NCI-H748 treated with DMSO at 0.1 percent for 48 hours (cell line): ENCODE results near the gene KIAA1217.

Experiments
- DNase-seq: peaks from one replicate; lab custom pipeline; 2025; lab: John Stamatoyannopoulos, UW

Gene KIAA1217

DNA sequence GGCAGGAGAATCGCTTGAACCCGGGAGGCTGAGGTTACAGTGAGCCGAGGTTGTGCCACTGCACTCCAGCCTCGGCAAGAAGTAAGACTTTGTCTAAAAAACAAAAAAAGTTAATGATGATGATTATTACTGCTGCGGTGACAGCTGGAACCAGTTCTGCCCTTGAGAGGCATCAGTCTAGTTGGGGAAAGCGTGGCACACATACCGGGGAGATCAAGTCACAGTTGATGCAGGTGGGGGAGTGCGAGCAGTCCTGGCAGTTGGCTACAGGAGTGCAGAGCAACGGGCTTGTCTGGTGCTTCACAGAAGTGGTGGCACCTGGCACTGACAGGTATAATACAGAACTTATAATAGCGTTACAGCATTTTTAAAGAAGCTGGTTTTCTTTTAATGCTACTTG, 341.7 kb downstream of the KIAA1217 start:
- DNase-seq = no peak

- no peak for DNase-seq
Observed at GRCh38 chr10:24551161-24551560, 342.2 kb downstream of the KIAA1217 start.

DNA sequence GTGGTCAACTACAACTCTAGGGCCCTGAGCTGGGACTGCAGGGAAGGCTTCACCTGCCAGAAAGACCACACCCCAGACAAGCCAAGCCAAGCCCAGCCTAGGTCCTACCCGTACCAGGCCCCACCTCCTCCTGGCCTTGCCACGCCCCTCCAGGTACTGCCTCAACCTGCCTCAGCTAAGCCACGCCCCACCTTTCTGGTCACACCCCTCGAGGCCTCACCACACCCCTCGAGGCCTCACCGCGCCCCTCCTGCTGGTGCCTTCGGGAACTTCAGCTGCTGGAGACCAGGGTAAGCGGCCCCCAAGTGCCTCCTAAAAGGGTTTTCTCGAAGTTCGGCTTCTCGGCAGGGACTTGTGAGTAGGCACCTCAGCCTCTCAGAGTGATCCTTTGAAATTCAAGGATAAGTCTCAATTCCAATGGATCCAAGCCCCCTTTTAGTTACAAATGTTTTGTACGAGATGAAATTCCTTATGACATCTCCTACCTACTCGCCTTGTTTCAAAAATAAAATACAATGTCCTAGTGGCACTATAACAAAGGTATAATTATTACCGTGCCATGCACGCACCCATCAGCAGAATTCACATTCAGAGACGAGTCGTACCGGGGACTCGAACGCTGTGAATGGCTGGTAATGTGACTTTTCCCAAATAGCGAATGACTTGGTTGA, 343.5 kb downstream of the KIAA1217 start:
- no peak for DNase-seq

DNA sequence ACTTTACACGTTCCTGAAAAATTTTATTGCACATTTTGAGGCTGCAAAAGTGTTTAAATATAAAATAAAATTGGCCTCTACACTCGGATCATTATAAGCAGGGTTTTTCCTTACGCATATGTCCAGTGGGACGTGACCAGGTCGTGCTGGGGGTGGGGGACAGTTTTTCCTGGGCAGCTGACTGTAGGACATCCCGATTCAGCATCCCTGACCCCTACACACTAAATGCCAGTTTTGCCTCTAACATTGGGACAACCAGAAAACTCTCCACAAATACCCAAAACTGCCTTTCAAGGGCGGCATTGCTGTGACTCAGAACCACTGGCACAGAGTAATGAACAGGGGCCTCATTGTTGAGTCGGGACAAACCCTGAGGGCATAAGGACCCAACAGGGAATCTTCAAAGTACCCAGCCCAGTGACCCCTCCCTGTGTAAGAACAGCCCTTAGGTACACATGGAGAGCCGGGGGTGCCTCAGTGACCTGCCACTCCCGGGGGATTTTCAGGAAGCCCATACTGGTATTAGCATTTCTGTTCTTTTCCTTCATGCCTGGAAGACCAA, 344.2 kb downstream of the KIAA1217 start:
- DNase-seq = no peak

GRCh38 chr10:24554036-24554435, 345.1 kb downstream of the KIAA1217 start:
- DNase-seq = no peak

GRCh38 chr10:24556126-24556749, 347.3 kb downstream of the KIAA1217 start:
- no peak for DNase-seq

DNA sequence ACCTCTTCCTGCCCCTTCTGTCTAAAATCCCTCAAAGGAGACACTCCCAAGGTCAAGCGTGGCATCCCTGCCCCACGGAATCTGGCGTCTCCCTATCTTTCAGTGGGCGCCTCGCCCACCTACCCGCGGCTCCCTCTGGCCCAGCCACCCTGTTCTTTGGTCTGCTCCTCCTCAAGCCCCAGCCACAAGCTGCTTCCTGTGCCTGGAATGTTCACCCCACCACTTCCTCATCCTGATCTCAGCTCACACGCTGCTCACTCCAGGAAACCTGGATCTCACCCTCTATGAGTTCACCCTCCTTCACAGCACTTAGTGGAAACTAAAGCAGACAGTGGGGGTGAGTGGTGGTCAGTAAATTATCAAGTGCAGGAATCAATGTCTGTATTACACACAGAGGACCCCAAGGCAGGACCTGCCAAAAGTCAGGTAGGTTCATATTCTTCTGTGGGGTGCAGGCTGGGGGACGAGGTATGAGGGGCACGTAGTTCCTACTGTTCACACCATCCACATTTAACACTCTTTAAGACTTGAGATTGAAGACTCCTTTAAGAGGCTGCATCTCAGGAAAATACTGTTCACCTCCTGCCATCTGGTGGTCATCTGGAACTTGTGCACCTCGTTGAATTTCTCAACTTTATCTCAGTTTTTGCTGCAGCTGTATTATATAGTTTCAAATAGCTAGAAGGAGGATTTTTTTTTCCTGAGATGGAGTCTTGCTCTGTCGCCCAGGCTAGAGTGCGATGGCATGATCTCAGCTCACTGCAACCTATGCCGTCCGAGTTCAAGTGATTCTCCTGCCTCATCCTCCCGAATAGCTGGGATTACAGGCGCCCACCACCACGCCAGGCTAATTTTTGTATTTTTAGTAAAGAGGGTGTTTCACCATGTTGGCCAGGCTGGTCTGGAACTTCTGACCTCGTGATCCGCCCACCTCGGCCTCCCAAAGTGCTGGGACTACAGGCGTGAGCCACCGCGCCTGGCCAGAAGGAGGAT, 348.1 kb downstream of the KIAA1217 start:
- DNase-seq = no peak

- DNase-seq = no peak
Observed at GRCh38 chr10:24561453-24561852, 352.5 kb downstream of the KIAA1217 start.

GRCh38 chr10:24568042-24568441, 359.1 kb downstream of the KIAA1217 start:
- DNase-seq = no peak

- no peak for DNase-seq
Observed at GRCh38 chr10:24569330-24569796, 360.4 kb downstream of the KIAA1217 start.

DNA sequence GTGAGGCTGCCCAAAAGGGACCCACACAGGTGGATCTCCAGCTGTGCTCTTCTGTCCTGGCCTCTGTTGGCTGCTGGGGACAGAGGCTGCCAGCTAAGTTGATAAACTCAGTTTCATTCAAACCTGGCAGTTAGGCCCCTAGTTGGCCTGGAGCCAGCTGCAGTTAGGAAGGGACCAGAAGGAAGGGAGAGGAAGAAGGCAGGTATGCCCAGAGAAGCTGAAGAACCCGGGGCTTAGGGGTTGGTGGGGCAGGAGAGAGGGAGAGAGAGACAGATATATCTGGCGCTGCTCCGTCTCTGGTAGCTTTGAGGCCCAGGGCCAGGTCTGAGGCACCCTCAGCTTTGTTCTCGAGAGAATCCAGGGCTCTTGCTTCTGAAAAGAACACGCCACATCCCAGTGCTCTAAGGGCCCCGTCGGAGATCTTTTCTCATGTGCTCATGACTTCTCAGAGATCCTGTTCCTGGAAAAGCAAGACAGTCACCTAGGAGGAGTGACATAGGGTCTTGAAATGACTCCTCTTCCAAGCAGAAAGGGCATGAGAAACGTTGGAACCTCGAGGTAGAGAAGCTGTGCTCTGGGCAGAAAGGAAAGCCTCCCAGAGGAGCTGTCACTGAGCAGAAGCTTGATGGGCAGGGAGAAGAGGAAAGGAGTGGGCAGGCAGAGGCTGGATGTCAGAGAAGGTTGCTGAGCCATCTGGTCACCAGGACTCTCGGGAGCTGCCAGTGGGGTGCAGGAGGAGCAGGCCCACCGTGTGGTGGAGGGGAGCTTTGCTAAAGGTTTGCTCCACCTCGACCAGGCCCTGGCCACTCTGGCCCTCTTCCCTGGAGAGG, 361.1 kb downstream of the KIAA1217 start:
- DNase-seq = no peak

- no peak for DNase-seq
Observed at GRCh38 chr10:24570658-24571426, 361.9 kb downstream of the KIAA1217 start.

DNA sequence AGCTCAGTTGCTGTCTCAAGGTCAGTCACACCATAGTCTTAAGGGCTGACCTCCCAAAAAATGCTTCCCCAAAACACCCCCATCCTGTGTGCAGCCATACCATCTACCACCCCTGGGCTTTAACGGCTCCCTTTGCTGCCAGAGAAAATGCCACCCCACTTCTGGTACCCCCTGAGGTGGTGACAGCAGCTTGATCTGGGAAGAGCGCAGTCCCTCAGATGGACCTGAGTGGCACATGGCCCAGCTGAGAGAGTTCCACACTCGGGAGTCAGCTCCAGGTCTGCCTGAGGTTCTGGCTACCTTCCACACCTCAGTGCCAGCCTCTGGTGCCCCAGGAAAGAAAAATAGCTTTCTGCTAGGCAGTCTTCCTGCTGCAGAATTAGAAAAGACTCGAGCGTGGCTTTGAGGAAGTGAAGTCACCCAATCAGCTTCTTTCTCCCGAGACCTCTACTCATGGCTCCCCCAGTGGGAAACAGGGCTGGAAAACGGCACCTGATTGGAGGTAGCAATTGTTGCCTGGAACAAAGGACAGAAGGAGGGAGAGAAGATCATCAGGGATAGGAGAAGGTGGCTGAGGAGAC, 363.0 kb downstream of the KIAA1217 start:
- no peak for DNase-seq

DNA sequence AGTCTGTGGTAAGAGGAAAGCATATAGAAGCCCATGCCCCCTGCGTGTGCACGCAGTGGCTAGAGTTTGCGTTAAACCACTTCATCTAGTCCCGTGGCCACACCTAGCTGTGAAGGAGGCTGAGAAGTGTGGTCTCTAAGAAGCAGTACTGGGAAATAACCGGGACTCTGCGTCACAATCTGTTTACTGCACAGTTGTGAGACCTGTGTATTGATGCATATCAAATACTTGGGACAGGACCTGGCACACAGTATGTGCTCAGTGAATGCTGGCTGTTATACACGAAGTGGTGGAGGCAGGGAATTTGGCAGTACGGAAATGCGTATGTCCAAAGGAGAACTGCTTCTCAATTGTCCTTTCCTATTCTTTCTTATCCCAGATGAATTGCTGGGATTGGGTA, 365.2 kb downstream of the KIAA1217 start:
- DNase-seq = no peak

- DNase-seq = no peak
Observed at GRCh38 chr10:24574578-24575155, 365.7 kb downstream of the KIAA1217 start.

GRCh38 chr10:24575481-24576002, 366.6 kb downstream of the KIAA1217 start:
- DNase-seq = no peak

DNA sequence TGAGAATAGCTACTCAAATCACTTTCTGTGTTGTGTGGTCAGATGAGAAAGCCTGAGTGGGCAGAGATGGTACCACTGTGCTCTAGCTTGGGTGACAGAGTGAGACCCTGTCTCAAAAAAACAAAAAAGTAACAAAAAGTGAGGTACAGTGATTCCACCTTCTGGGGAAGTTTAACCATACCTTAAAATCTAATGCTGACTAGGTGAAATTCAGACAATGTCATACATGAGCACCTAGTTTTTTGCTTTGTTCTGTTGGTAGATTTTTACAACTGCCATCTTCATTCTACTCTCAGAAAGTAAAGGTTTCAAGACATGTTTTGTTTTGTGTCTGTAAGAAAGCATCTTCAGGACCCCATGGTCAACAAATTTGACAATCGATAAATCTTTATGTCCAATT, 370.5 kb downstream of the KIAA1217 start:
- DNase-seq = no peak

GRCh38 chr10:24579906-24580305, 371.0 kb downstream of the KIAA1217 start:
- no peak for DNase-seq

- DNase-seq = no peak
Observed at GRCh38 chr10:24589265-24589664, 380.3 kb downstream of the KIAA1217 start.
